GM12801 (cell line): ENCODE results near the gene PSMC4.

Experiments
- TF ChIP-seq, protein P1 (sequence below): IDR thresholded peaks from one replicate; pipeline ENCODE4 v1.5.1; 2011; ENCODE audit warnings: control low read depth; ENCODE audit not compliant: insufficient read length; ENCODE audit errors: extremely low read depth

The PSMC4 gene

DNA sequence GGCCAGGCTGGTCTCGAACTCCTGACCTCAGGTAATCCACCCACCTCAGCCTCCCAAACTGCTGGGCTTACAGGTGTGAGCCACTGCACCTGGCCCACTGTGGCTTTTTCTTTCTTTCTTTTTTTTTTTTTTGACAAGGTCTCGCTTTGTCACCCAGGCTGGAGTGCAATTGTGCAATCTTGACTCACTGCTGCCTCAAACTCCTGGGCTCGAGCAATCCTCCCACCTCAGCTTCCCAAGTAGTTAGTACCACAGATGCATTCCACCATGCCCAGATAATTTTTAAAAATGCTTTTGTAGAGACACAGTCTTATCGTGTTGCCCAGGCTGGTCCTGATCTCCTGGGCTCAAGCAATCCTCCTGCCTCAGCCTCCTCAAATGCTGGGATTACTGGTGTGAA, 24.4 kb upstream of the PSMC4 start:
- TF ChIP-seq, protein P1, sequence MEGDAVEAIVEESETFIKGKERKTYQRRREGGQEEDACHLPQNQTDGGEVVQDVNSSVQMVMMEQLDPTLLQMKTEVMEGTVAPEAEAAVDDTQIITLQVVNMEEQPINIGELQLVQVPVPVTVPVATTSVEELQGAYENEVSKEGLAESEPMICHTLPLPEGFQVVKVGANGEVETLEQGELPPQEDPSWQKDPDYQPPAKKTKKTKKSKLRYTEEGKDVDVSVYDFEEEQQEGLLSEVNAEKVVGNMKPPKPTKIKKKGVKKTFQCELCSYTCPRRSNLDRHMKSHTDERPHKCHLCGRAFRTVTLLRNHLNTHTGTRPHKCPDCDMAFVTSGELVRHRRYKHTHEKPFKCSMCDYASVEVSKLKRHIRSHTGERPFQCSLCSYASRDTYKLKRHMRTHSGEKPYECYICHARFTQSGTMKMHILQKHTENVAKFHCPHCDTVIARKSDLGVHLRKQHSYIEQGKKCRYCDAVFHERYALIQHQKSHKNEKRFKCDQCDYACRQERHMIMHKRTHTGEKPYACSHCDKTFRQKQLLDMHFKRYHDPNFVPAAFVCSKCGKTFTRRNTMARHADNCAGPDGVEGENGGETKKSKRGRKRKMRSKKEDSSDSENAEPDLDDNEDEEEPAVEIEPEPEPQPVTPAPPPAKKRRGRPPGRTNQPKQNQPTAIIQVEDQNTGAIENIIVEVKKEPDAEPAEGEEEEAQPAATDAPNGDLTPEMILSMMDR: no peak

DNA sequence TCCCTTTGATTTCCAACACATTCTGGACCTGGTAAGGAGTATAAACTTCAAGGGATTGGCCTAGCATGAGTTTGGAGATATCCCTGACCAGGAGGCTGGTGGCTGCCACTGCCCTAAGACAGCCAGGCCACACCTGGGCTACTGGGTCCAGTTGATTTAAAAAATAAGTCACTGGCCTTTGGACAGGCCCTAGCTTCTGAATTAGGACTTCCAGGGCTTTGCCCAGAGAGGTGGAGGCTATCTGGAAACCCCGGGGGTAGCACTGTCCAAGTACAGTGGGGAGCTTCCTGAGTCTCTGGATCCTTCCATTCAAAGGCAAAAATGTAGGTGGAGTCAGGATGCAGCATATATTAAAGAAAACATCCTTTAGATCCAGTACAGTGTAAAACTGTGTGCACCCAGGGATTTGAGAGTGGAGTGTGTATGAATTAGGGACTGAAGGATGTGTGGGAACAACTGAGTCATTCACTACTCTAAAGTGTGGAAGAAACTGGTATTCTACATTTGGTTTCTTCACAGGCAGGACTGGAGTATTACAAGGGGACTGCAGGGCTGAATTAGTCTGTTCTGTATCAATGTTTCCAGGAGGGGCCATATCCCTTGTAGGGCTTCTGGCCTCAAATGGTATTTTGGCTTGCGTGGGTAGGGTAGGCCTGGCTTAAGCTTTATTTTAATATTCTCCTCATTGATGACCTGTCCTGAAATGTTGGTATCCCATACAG, 21.8 kb upstream of the PSMC4 start:
- TF ChIP-seq, protein P1: no peak

- TF ChIP-seq, protein P1: no peak
Observed at GRCh38 chr19:39951065-39951650, 19.8 kb upstream of the PSMC4 start.

DNA sequence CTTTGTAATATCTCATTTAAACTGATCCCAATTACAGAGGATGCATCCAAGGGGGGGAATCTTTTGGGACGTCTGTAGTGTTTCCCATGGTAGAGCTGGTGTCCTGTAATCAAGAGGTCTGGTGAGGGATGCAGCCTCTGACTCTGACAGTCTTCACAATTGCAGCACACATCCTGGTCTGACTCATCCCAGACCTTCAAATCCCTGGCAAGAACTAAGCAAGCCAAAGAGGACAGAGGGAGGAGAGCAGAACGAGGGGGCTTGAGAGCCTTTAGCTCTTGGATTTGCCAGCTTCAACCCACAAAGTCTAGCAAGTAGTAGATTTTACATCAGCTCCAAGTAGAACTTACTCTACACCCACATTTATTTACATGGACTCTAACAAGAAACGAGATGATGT, 19.3 kb upstream of the PSMC4 start:
- TF ChIP-seq, protein P1: no peak

- TF ChIP-seq, protein P1: no peak
Observed at GRCh38 chr19:39953915-39954314, 17.1 kb upstream of the PSMC4 start.

GRCh38 chr19:39963898-39964297, 7.1 kb upstream of the PSMC4 start:
- TF ChIP-seq, protein P1: no peak

DNA sequence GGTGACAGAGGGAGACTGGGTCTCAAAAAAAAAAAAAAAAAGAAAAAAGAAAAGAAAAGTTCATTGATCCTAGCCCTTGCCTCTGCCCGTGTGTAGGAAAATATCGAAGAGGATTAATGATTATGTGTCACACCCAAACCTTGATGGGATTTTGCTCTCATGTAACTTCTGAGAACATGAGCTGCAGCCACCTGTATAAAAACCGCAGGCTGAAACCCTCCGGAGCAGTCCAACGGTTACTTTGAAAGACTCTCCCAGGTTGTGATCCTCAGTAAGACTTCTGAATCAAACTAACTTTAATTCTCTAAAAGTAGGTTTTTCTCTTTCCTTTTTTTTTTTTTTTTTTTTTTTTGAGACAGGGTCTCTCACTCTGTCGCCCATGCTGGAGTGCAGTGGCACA, 4.3 kb upstream of the PSMC4 start:
- TF ChIP-seq, protein P1: no peak
